ENCODE data around the gene WDR38. TPM values are rescaled to one million over a fixed set of nuclear protein-coding genes. Genes with fewer than 3 reads are reported as not detected.
A peak's percentile ranks its signal among the peaks of the same experiment; 100 is the strongest.

Gene WDR38
- total RNA-seq, 1 donor from 2014 or later = not detected

- no peak for DNase-seq (ENCODE audit: low read depth in 2 of 2)
These were observed 5.2 kb downstream of the WDR38 start for GRCh38 chr9:124858330-124859046.

DNA sequence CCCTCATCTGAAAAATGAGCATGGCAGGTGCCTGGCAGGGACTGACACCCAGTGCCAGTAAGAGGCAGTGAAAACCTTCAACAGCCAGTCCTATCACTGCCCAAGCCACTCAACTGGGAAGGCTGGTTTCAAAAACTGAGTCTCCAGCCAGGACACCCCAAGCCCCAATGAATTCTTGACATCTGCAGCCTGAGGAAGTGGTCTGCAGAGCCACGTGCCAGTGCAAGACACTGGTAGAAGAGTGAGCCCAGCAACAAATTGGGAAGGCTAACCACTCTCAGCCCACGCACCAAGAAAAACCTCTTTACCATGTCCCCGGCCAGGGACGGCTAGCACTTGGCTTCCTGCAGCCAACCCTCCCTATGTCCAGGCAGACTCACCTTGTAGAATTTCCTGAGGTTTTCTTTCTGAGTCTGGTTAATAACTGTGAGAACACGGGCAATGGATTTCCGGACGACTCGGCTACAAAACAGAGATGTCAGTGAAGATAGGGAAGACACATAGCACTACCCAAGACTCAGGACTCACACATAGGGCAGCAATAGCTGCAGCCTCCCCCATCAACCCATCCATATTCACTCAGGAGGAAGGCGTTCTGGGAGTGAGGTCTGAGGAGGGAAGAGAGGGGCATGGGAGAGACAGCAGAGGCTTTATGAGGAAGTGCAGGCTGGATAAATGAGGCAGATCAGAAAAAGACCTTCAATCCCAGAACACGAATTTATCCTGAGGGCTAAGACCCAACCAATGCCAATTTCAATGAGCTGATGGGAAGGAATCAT, 6.7 kb downstream of the WDR38 start:
- no peak for DNase-seq (ENCODE audit: low read depth in 2 of 2)

DNA sequence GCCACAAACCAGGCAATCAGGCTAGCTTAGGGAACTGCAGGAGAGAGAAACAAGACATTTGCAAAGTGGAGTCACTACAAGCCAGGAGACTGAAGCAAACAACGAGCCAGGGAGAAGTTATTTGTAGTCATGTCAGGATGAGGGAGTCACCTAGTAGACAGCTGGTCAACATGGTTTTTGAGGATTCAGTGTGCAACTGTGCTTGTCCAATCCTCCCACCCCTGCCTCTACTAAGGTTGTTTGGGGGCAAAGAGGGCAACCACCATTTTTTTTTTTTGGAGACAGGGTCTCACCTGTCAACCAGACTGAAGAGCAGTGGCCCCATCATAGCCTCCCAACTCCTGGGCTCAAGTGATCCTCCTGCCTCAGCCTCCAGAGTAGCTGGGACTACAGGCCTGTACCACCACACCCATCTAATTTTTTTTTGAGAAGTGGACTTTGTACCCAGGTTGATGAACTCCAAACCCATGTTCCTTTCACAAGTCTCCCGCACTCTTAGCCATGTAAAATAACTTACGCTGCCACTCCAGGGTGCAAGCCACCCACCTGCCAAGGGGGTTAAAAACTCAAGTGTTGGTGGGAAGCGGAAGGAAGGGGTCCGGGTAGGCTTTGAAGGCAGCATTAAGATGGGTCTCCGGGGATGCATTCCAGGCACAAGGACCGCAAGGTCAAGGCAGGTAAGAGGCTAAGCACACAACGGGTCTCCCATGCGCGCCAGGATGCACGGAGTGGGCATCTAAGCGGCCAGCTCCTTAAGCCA, 7.5 kb downstream of the WDR38 start:
- no peak for DNase-seq (ENCODE audit: low read depth in 2 of 2)

DNA sequence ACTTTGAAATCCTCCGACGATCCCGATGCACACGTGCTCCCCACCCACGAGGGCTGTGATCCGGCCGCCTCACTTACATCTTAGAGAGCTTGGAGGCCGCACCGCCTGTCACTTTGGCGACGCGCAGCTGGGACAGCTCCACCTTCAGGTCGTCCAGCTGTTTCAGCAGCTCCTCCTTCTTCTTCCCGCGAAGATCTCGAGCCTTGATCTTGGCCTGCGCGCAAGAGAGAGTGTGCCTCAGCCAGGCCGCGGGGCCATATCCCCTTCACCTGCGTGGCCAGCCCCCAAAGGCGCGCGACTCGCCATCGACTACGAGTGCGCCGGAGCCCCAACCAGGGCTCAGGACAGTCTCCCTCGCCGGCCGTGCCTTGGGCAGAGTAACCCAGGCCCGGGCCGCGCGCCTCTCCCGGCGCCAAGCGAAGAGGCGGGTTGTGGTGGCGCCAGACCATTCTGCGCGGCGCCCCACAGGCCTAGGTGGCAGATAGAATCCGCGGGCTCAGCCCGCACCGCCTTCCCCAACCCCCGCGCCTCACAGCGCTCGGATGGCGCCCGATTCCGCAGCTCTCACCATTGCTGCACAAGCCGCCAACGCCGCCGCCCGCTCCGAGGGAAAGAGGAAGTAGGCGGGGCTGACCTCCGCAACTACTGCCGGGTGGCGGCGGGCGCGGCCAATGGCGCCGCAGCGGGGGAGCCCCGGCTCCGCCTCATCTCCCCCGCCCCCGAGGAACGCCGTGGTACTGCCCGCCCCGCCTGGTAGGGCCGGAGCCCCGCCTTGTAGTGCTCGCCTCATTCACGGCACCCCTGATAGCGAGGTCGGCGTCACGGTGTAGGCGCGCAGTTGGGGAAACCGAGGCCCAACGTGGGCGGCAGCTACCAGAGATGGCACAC, 8.3 kb downstream of the WDR38 start, which contains the start of the genes ARPC5L and RPL35:
TSS of gene ARPC5L (plus strand) at position 789 of the 888 bp plus-strand sequence. CDS start 7,161 bp downstream, outside the sequence.
TSS of gene RPL35 (minus strand) at position 616 of the 888 bp plus-strand sequence. CDS start at position 571, 45 bp downstream.
- peak; percentile 95 to 96 for DNase-seq (ENCODE audit: low read depth in 2 of 2)

DNA sequence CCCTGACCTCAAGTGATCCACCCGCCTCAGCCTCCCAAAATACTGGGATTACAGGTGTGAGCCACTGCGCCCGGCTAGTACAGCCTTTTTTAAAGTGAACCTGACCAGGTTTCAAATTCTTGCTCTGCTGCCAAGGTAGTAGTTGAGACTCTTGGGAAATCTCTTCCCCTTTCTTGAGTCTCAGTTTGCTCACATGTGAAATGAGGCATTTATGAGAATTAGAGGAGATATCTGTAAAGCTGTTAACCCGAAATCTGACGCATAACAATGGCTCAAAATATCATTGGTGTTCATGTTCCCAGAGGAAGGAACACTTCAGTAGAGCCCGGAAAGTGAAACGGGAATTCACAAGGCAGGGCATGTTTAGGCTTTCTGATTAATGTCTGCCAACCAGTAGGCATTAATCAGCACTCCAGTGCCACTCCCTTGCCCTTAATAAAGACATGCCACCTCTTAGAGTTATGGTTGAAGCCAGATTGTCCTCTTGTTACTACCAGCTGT, 10.2 kb downstream of the WDR38 start:
- peak; percentile 54 to 56 for DNase-seq (ENCODE audit: low read depth in 2 of 2)

GRCh38 chr9:124868511-124869465, 15.5 kb downstream of the WDR38 start:
- DNase-seq (ENCODE audit: low read depth in 2 of 2) = peak; percentile 86 to 92

DNA sequence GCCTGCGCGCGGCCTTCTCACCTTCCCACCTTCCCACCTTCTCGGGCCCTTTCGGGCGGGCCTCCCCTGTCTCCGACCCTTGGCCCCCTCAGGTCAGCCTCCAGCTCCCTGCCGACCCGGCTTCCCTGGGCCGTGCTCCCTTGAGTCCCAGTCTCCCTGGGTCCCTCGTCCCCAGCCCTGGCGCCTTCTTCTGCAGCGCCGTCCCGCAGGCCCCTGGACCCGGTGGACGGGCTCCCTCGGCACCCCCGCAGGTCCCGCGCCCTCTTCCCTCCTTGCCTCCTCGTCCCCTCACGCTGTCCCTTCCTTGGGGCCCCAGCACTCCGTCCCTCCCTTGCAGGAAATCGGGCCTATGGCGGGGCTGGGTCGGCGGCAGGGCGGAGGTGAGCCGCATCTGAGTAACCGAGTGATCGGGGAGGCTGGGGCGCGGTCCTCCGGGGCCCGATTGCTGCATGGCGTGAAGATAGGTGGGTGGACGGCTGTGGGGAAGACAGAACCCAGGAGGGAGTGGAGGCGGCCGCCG, 16.3 kb downstream of the WDR38 start:
- peak; percentile 32 to 36 for DNase-seq (ENCODE audit: low read depth in 2 of 2)

DNA sequence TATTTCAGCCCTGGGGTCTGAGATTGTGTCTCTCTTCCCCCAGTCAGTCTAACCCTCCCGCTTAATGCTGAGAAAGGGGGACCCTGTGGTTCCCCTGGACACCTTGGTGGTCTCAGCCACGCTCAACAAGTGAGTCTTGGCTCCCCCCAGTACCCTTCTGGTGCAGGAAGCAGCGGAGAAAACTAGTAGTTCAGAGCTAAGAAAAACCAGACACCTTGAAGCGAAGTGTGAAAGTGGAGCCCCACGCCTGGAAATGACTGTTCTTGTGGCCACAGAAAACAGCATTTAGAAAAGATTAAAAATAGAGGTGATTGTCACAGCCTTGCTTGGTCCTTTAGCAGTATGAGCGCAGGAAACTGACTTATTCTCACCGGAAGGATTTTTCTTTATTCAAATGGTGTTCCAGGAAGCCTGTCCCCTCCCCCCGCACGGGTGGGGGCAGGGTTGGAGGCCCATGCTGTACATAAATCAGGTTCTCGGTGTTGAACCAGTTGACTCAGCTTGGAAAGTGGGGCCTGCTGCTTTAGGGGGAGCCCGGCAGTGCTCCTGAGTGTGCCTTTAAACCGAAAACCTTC, 16.8 kb downstream of the WDR38 start:
- peak; percentile 77 to 85 for DNase-seq (ENCODE audit: low read depth in 2 of 2)

DNA sequence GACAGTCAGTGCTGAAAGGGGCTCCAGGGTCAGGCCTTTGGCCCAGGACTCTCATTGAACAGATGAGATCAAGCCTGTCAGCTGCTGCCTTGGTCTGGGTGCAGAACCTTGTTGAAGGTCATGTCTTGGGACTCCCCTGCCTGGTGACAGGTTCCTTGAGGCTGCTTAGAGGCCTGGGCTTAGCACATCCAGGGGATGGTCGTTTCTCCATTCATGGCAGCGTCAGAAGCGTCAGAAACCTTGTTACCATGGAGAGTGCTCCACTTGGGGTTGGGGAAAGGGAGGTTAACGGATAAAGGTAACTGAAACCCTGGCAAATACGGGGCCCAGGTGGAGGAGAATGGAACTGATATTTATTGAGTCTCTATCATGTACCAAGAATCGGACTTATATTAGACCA, 17.5 kb downstream of the WDR38 start:
- no peak for DNase-seq (ENCODE audit: low read depth in 2 of 2)

GRCh38 chr9:124871156-124871561, 17.9 kb downstream of the WDR38 start:
- DNase-seq (ENCODE audit: low read depth in 2 of 2) = no peak

DNA sequence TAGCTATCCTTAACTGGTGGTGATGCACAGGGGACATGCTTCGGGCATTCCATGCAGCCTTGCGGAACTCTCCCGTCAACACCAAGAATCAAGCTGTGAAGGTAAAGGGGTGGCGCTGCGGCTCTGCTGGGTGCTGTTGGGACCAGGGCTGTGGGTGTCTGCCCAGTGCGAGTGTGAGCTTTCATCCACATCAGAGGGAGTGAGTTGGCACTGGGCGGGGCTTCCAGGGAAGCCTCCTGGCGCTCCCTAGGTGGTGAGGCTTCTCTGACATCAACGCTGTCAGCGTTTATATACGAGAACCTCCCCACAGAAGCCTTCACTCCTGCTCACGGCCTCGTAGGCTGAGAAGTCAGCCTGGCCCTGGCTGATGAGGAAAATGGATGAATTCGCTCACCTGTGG, 20.4 kb downstream of the WDR38 start:
- no peak for DNase-seq (ENCODE audit: low read depth in 2 of 2)

- no peak for DNase-seq (ENCODE audit: low read depth in 2 of 2)
These were observed 22.2 kb downstream of the WDR38 start for GRCh38 chr9:124875501-124875900.

DNA sequence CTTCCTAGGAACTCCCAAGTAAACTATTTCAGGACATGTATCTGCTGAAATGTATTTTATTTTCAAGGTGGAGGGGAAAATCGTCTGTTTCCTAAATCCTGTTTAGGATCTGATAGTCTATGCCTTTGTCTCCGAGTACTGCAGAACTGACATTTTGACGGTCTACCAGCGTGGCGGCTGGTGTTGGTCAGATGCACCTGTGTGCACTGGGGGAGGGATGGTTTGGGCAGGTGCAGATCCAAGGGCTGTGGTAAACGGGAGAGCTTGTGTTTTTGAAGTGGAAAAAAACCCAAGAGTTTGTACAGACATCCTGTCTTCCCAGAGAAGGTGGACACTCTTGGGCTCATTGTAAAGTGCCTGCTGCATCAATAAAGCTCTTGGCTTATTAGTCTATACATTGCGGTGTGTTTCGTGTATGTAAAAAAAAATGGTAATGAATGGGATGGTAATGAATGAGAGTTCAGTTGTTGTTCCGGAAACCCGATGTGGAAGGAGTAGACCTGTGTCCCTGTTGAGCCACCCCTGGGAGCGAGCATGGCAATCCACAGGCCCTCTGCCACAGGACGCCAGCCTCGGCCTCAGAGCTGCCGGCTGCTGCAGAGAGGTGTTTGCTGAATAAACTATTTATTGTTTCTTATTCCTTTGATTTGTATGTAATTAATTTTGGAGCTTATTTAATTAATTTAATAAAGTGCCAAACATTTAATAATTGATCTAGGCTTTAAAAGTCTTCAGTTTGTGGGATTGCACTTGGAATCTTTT, 23.9 kb downstream of the WDR38 start:
- DNase-seq (ENCODE audit: low read depth in 2 of 2) = no peak

- no peak for DNase-seq (ENCODE audit: low read depth in 2 of 2)
These were observed 24.8 kb downstream of the WDR38 start for GRCh38 chr9:124878021-124878420.

DNA sequence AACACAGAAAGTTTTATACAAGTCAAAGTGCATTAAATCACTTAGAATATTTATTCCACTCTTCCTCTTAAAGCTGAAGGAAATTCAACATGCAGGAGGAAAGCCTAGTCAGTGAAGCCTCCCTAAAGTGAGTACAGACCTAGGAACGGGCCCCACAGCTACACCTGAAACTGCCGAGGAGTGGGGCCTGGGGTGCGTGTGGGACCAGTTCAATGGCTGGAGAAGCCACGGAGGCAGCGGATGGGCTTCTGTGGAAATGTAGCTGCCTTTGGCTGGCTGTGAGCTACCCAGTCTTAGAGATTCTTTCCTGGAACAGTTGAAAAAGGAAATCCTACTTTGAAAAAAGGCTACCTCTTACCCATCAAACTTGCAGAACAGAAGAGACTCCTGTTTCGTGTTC, 25.3 kb downstream of the WDR38 start:
- DNase-seq (ENCODE audit: low read depth in 2 of 2) = no peak

DNA sequence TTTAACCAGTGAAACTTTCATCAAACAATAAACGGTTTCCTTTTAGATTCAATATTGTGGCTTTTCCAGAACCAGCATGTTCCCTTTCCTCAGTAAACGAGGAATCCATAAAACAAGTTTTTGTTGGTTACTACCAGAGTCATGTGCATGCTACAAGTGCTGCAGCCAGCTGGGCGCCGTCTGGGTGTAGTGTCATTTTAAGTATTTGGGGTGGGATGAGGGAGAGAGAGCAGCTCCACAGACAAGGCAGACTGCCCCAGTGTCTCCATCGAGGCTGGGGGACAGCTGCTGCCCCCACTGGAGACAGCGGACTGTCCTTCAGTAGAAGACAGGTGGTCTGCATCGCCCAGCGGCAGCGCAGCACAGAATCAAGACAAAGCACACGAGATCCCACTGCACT, 26.0 kb downstream of the WDR38 start:
- DNase-seq (ENCODE audit: low read depth in 2 of 2) = no peak

GRCh38 chr9:124880501-124880900, 27.2 kb downstream of the WDR38 start:
- DNase-seq (ENCODE audit: low read depth in 2 of 2) = no peak

- no peak for DNase-seq (ENCODE audit: low read depth in 2 of 2)
These were observed 28.0 kb downstream of the WDR38 start for GRCh38 chr9:124881138-124881743.
